Caco-2 (cell line): ENCODE results near the gene EEF1AKMT2. TPM values are rescaled to one million over a fixed set of nuclear protein-coding genes. Genes with fewer than 3 reads are reported as not detected.
"Not testable (repeated sequence)": the region's sequence is repeated elsewhere in the genome, so short reads cannot be mapped to it uniquely, and the experiment has no call there.

Experiments used
- BruUV-seq: library from RNA; stranded (reverse); fragments of 400-500 nt; replicated peaks from 2 replicates; lab custom pipeline; 2021; lab: Mats Ljungman, UMichigan
- CTCF ChIA-PET: fragments of 300-600 bp; sonication (Branson Sonifier 250); formaldehyde crosslinking; loops from one replicate; lab custom pipeline; 2022; ENCODE audit warnings: antibody characterized with exemption; lab: Charles Lee
- POLR2A ChIA-PET: fragments of 300-600 bp; sonication (Branson Sonifier 250); formaldehyde crosslinking; loops from one replicate; lab custom pipeline; 2022; ENCODE audit warnings: antibody characterized with exemption; lab: Charles Lee
- DNase-seq, 2 experiments: peaks; one replicate each; pipeline versions ENCODE4 v3.0.0 to v3.0.0-alpha.2; 2020 to 2022
- H3K27me3 ChIP-seq: replicated peaks from 2 replicates; pipeline ENCODE4 v1.6.0; 2011; ENCODE audit warnings: low read length; ENCODE audit not compliant: control insufficient read depth, insufficient read depth
- H3K36me3 ChIP-seq: 2 replicates; pipeline ENCODE4 v1.5.1; 2011; ENCODE audit warnings: low read length; ENCODE audit not compliant: control insufficient read depth, insufficient read depth
- H3K4me1 ChIP-seq: fragments of 250-450 bp; sonication (Bioruptor Pico); 2 replicates; pipeline ENCODE4 v1.5.1; 2020; ENCODE audit warnings: mild to moderate bottlenecking
- H3K4me3 ChIP-seq: 2 replicates; pipeline ENCODE4 v1.5.1; 2011; ENCODE audit warnings: low read depth, mild to moderate bottlenecking, control low read depth, low read length
- H3K9me3 ChIP-seq: fragments of 250-450 bp; sonication (Bioruptor Pico); 2 replicates; pipeline ENCODE4 v1.5.1; 2020; ENCODE audit warnings: mild to moderate bottlenecking, moderate library complexity
- H3K27ac Mint-ChIP-seq: one replicate; pipeline ENCODE4 v1.8.0; 2022; ENCODE audit warnings: mixed read lengths; ENCODE audit not compliant: unreplicated experiment
- H3K27me3 Mint-ChIP-seq: one replicate; pipeline ENCODE4 v1.8.0; 2022; ENCODE audit warnings: mixed read lengths; ENCODE audit not compliant: insufficient read depth, unreplicated experiment
- H3K36me3 Mint-ChIP-seq: one replicate; pipeline ENCODE4 v1.8.0; 2022; ENCODE audit warnings: mild to moderate bottlenecking, mixed read lengths; ENCODE audit not compliant: insufficient read depth, unreplicated experiment
- H3K4me1 Mint-ChIP-seq: one replicate; pipeline ENCODE4 v1.8.0; 2022; ENCODE audit warnings: low read depth, mixed read lengths; ENCODE audit not compliant: unreplicated experiment
- H3K4me3 Mint-ChIP-seq: one replicate; pipeline ENCODE4 v1.8.0; 2022; ENCODE audit warnings: mild to moderate bottlenecking, moderate library complexity, mixed read lengths; ENCODE audit not compliant: unreplicated experiment
- H3K9me3 Mint-ChIP-seq: one replicate; pipeline ENCODE4 v1.8.0; 2022; ENCODE audit warnings: mixed read lengths; ENCODE audit not compliant: unreplicated experiment
- intact Hi-C: fragments of 100-400 bp; cut with micrococcal nuclease; formaldehyde crosslinking; loops from one replicate; pipeline ENCODE4 v1.10.0; 2022; ENCODE audit not compliant: unreplicated experiment
- total RNA-seq: library from RNA; stranded (reverse); gene quantifications from 2 replicates; pipeline ENCODE4 v1.2.3, GENCODE V29; 2022
- TF ChIP-seq, protein P1 (sequence below), 2 experiments: fragments of 200-600 bp in 1 of 2; IDR thresholded peaks; 1 replicate in 1 of 2; 2 replicates in 1 of 2; pipeline versions ENCODE4 v1.5.1 to v1.8.0; 2011 to 2022; ENCODE audit warnings: antibody characterized with exemption in 1 of 2, control low read depth in 1 of 2, inconsistent platforms in 1 of 2, low read depth in 1 of 2, low read length in 1 of 2, mild to moderate bottlenecking in 1 of 2, moderate library complexity in 1 of 2; ENCODE audit not compliant: insufficient read depth in 1 of 2, severe bottlenecking in 1 of 2, unreplicated experiment in 1 of 2

The EEF1AKMT2 gene
- total RNA-seq, 1 experiment from 2014 or later, result 29.9 TPM

- no peaks in the 10 kb centered on the region for H3K9me3 ChIP-seq
- peaks cover 27% of the 10 kb centered on the region for H3K4me1 ChIP-seq
- no peaks in the 10 kb centered on the region for H3K27me3 Mint-ChIP-seq
- ChIA-PET POLR2A (interaction anchor here (0.5 kb wide), 1 partner anchor 20 kb away, joined by 6 read pairs; no protein-coding TSS in a partner anchor), CTCF (no interaction called here)
- no peak for DNase-seq
- no peak overlapping the region for H3K4me3 Mint-ChIP-seq
- H3K27me3 ChIP-seq, result no peaks in the 10 kb centered on the region
- intact Hi-C loops, result no loop called here
- no TSS peak for BruUV-seq
- no peaks in the 10 kb centered on the region for H3K9me3 Mint-ChIP-seq
- peaks cover 14% of the 10 kb centered on the region for H3K4me1 Mint-ChIP-seq
- no peak overlapping the region for H3K27ac Mint-ChIP-seq
- H3K36me3 Mint-ChIP-seq, result peaks cover 10% of the 10 kb centered on the region
- H3K36me3 ChIP-seq, result peaks cover 2% of the 10 kb centered on the region; the same call in 1 of the 2 replicates
- H3K4me3 ChIP-seq, result no peak overlapping the region
- TF ChIP-seq, protein P1, sequence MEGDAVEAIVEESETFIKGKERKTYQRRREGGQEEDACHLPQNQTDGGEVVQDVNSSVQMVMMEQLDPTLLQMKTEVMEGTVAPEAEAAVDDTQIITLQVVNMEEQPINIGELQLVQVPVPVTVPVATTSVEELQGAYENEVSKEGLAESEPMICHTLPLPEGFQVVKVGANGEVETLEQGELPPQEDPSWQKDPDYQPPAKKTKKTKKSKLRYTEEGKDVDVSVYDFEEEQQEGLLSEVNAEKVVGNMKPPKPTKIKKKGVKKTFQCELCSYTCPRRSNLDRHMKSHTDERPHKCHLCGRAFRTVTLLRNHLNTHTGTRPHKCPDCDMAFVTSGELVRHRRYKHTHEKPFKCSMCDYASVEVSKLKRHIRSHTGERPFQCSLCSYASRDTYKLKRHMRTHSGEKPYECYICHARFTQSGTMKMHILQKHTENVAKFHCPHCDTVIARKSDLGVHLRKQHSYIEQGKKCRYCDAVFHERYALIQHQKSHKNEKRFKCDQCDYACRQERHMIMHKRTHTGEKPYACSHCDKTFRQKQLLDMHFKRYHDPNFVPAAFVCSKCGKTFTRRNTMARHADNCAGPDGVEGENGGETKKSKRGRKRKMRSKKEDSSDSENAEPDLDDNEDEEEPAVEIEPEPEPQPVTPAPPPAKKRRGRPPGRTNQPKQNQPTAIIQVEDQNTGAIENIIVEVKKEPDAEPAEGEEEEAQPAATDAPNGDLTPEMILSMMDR (IDR thresholded peaks at IDR 0.05; ENCODE audit: insufficient read depth in 1 of 2, low read depth in 1 of 2, low read length in 1 of 2, severe bottlenecking in 1 of 2, unreplicated experiment in 1 of 2), result no peak
Observed at GRCh38 chr10:124746992-124747391, 44.7 kb downstream of the EEF1AKMT2 start.

DNA sequence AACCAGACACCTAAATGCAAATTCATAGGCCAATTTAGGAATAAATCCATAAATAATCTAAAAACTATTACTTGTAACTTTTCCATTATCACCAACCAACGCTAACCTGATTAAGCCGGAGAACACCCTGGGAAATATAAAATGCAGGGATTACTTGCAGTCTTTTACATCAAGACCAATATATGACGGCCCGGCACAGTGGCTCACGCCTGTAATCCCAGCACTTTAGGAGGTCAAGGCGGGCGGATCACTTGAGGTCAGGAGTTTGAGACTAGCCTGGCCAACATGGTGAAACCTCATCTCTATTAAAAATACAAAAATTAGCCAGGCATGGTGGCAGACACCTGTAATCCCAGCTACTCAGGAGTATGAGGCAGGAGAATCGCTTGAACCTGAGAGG lies 45.2 kb downstream of the EEF1AKMT2 start:
- POLR2A ChIA-PET, result interaction anchor here (0.5 kb wide), 1 partner anchor 20 kb away, joined by 6 read pairs; no protein-coding TSS in a partner anchor
- H3K9me3 Mint-ChIP-seq, H3K36me3 Mint-ChIP-seq, H3K4me3 ChIP-seq, intact Hi-C loops, H3K36me3 ChIP-seq, H3K9me3 ChIP-seq, BruUV-seq, H3K27me3 ChIP-seq, DNase-seq, H3K27me3 Mint-ChIP-seq, H3K4me3 Mint-ChIP-seq: not testable (repeated sequence)
- peak overlapping the region; percentile 35 for H3K27ac Mint-ChIP-seq
- CTCF ChIA-PET, result interaction anchor here (1.0 kb wide), 1 partner anchor 13 kb away, joined by 3 read pairs; no protein-coding TSS in a partner anchor
- H3K4me1 ChIP-seq, result peaks cover 33% of the 10 kb centered on the region
- H3K4me1 Mint-ChIP-seq, result peaks cover 17% of the 10 kb centered on the region

GRCh38 chr10:124745673-124746072 lies 46.0 kb downstream of the EEF1AKMT2 start:
- peaks cover 39% of the 10 kb centered on the region for H3K4me1 ChIP-seq
- Mint-ChIP-seq H3K9me3 (no peaks in the 10 kb centered on the region), H3K4me3 (peak overlapping the region; percentile 92), H3K27me3 (no peaks in the 10 kb centered on the region), H3K27ac (peak overlapping the region; percentile 35), H3K36me3 (peaks cover 10% of the 10 kb centered on the region), H3K4me1 (peaks cover 21% of the 10 kb centered on the region)
- TF ChIP-seq, protein P1 (IDR thresholded peaks at IDR 0.05; ENCODE audit: insufficient read depth in 1 of 2, low read depth in 1 of 2, low read length in 1 of 2, severe bottlenecking in 1 of 2, unreplicated experiment in 1 of 2), result peak; percentile 32 to 38
- no peaks in the 10 kb centered on the region for H3K27me3 ChIP-seq
- no peak overlapping the region for H3K4me3 ChIP-seq
- ChIA-PET POLR2A (no interaction called here), CTCF (interaction anchor here (1.0 kb wide), 2 partner anchors 14 to 40 kb away, joined by 3 to 4 read pairs; no protein-coding TSS in a partner anchor)
- H3K9me3 ChIP-seq, result no peaks in the 10 kb centered on the region
- intact Hi-C loops, result loop anchor here (2.0 kb wide), 1 partner anchor 53 kb away; no protein-coding TSS in a partner anchor
- H3K36me3 ChIP-seq, result peaks cover 2% of the 10 kb centered on the region; the same call in 1 of the 2 replicates
- peak in 1 of 2 experiments; percentile 34 for DNase-seq
- BruUV-seq, result no TSS peak
